MM.1S (cell line): Measurements from ENCODE around the gene GUCY1B1.

Experiments used
- EZH2 ChIP-seq: fragments of 300-600 bp; sonication (generic); optimal IDR thresholded peaks from 2 replicates; pipeline ENCODE3; 2017; ENCODE audit warnings: low read depth, mild to moderate bottlenecking, antibody characterized with exemption, low read length, mixed read lengths
- TF ChIP-seq, protein P1 (sequence below): fragments of 300-600 bp; sonication (generic); IDR thresholded peaks from 2 replicates; pipeline ENCODE4 v1.5.1; 2016; ENCODE audit warnings: antibody characterized with exemption, low read length, mixed read lengths

GRCh38 chr4:155751569-155751968 is 7.3 kb upstream of the GUCY1B1 start:
- TF ChIP-seq EZH2: no peak
- TF ChIP-seq, protein P1, sequence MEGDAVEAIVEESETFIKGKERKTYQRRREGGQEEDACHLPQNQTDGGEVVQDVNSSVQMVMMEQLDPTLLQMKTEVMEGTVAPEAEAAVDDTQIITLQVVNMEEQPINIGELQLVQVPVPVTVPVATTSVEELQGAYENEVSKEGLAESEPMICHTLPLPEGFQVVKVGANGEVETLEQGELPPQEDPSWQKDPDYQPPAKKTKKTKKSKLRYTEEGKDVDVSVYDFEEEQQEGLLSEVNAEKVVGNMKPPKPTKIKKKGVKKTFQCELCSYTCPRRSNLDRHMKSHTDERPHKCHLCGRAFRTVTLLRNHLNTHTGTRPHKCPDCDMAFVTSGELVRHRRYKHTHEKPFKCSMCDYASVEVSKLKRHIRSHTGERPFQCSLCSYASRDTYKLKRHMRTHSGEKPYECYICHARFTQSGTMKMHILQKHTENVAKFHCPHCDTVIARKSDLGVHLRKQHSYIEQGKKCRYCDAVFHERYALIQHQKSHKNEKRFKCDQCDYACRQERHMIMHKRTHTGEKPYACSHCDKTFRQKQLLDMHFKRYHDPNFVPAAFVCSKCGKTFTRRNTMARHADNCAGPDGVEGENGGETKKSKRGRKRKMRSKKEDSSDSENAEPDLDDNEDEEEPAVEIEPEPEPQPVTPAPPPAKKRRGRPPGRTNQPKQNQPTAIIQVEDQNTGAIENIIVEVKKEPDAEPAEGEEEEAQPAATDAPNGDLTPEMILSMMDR: no peak
